GM12873 (cell line): ENCODE measurements around the gene MAMLD1.

ENCODE experiments used
- TF ChIP-seq, protein P1 (sequence below): IDR thresholded peaks from 2 replicates; pipeline ENCODE4 v1.5.1; 2012; ENCODE audit warnings: low read depth, mild to moderate bottlenecking, moderate library complexity, low read length, control low read depth; ENCODE audit not compliant: insufficient read depth; ENCODE audit errors: missing control alignments

The MAMLD1 gene

GRCh38 chrX:150372756-150373155 lies 9.6 kb downstream of the MAMLD1 start:
- TF ChIP-seq, protein P1, sequence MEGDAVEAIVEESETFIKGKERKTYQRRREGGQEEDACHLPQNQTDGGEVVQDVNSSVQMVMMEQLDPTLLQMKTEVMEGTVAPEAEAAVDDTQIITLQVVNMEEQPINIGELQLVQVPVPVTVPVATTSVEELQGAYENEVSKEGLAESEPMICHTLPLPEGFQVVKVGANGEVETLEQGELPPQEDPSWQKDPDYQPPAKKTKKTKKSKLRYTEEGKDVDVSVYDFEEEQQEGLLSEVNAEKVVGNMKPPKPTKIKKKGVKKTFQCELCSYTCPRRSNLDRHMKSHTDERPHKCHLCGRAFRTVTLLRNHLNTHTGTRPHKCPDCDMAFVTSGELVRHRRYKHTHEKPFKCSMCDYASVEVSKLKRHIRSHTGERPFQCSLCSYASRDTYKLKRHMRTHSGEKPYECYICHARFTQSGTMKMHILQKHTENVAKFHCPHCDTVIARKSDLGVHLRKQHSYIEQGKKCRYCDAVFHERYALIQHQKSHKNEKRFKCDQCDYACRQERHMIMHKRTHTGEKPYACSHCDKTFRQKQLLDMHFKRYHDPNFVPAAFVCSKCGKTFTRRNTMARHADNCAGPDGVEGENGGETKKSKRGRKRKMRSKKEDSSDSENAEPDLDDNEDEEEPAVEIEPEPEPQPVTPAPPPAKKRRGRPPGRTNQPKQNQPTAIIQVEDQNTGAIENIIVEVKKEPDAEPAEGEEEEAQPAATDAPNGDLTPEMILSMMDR, result no peak

DNA sequence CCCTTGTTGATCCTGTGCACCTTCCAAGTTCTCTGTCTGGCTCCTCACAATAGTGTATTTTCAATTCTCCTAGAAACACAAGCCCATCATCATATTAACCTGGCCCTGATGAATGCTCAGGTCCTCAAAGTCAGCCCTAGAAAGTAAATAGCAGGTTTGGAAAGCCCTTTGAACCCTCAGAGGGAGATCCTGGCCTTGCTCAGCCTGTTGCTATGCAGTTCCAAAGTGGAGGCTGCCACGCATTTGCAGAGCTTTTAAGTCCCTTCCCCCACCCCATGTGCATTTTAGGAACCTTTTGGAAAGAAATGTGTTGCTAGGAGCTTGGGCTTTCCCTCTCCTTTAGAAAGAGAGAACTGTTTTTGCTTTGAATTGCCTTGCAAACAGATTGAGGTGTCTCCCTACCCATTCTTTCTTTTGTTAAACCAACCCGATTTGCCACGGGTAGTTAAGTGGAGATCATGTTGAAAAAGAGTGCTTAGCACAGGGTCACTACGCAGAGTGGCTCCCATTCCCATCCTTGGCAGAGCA lies 12.2 kb downstream of the MAMLD1 start:
- TF ChIP-seq, protein P1, result no peak

GRCh38 chrX:150377005-150377404 lies 13.9 kb downstream of the MAMLD1 start:
- TF ChIP-seq, protein P1, result no peak

GRCh38 chrX:150405006-150405405 lies 41.9 kb downstream of the MAMLD1 start:
- TF ChIP-seq, protein P1, result no peak

DNA sequence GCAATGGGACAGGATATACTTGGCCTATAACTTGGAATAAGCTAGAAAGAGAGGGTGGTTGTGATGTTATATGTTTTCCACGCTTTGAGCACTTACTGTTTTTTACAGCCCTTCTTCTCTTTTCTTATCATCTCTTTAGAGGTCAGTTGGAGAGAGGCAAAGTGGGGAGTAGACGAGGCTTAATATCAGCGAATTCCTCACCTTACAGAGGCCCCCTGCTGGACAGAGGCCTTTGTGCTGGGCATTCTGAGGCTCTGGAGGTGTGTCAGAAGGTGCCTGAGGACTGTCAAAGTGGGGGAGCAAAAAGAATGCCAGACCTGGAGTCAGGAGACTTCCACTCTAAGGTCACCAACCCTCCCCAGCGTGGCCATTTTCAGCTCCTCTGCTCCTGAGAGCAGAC lies 42.5 kb downstream of the MAMLD1 start:
- TF ChIP-seq, protein P1, result peak; percentile 22

- TF ChIP-seq, protein P1, result no peak
Observed at GRCh38 chrX:150406596-150406995, 43.5 kb downstream of the MAMLD1 start.

DNA sequence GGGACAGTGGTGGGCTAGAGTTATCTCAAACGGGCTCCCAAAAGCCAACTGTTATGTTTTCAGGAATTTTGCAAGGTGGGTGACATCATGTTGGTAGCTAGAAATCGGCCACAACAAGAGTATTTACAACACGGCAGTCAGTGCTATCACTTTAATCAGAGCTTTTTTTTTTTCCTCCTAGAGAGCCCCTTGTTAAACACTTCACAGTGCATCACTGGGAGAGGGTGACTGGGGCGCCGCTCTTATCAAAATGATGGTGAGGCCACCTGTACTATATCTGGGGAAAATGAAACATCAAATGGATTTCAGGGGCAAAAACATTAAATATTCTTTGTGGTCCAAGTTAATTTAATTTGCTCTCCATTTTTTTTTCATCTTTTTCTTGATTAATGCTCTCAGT lies 44.9 kb downstream of the MAMLD1 start:
- TF ChIP-seq, protein P1, result no peak
